HG03280 (cell line): ENCODE data around the gene SLC16A3.

Source experiments
- ATAC-seq: cut with Tn5 transposase; IDR thresholded peaks from one replicate; pipeline ENCODE4 v1.9.1; 2021; ENCODE audit warnings: mild to moderate bottlenecking, moderate library complexity; ENCODE audit not compliant: unreplicated experiment

The SLC16A3 gene

GRCh38 chr17:82235056-82235774, 6.4 kb downstream of the SLC16A3 start:
- no peak for ATAC-seq

GRCh38 chr17:82235775-82236141, 6.9 kb downstream of the SLC16A3 start:
- ATAC-seq, result no peak

GRCh38 chr17:82236142-82236971, 7.5 kb downstream of the SLC16A3 start:
- ATAC-seq, result no peak

- no peak for ATAC-seq
Measured at GRCh38 chr17:82237083-82237745, 8.4 kb downstream of the SLC16A3 start.

GRCh38 chr17:82237746-82238471, 9.1 kb downstream of the SLC16A3 start:
- ATAC-seq, result no peak

- no peak for ATAC-seq
Measured at GRCh38 chr17:82238472-82239201, 9.8 kb downstream of the SLC16A3 start.

- ATAC-seq, result no peak
Measured at GRCh38 chr17:82239401-82239925, 10.6 kb downstream of the SLC16A3 start.

- no peak for ATAC-seq
Measured at GRCh38 chr17:82239926-82240505, 11.2 kb downstream of the SLC16A3 start.

GRCh38 chr17:82240506-82241182, 11.8 kb downstream of the SLC16A3 start:
- no peak for ATAC-seq

- ATAC-seq, result no peak
Measured at GRCh38 chr17:82241183-82241925, 12.5 kb downstream of the SLC16A3 start.

GRCh38 chr17:82241926-82242697, 13.3 kb downstream of the SLC16A3 start:
- ATAC-seq, result no peak

GRCh38 chr17:82242698-82242976, 13.8 kb downstream of the SLC16A3 start:
- ATAC-seq, result no peak

- no peak for ATAC-seq
Measured at GRCh38 chr17:82242977-82243647, 14.3 kb downstream of the SLC16A3 start.

GRCh38 chr17:82243648-82244412, 15.0 kb downstream of the SLC16A3 start:
- ATAC-seq, result no peak

GRCh38 chr17:82244413-82245133, 15.7 kb downstream of the SLC16A3 start:
- ATAC-seq, result no peak
